GM10248 (cell line): ENCODE measurements around the gene IL1RAPL2.
A peak's percentile ranks its signal among the peaks of the same experiment; 100 is the strongest.

Experiments used
- CTCF ChIA-PET: fragments of 300-600 bp; sonication (Branson Sonifier 250); formaldehyde crosslinking; extraction: SDS; loops from one replicate; lab custom pipeline; 2021; ENCODE audit warnings: antibody characterized with exemption; lab: Yijun Ruan, JAX
- POLR2A ChIA-PET: fragments of 350-650 bp; sonication (Branson Sonifier 250); formaldehyde crosslinking; extraction: SDS; loops from one replicate; lab custom pipeline; 2020; ENCODE audit warnings: antibody characterized with exemption; lab: Yijun Ruan, JAX
- DNase-seq: peaks from one replicate; pipeline ENCODE4 v3.0.0; 2012; ENCODE audit errors: extremely low spot score
- TF ChIP-seq, protein P1 (sequence below): IDR thresholded peaks from 2 replicates; pipeline ENCODE4 v1.5.1; 2012; ENCODE audit warnings: mild to moderate bottlenecking, low read depth; ENCODE audit errors: extremely low read depth, missing control alignments, control extremely low read depth

The IL1RAPL2 gene

DNA sequence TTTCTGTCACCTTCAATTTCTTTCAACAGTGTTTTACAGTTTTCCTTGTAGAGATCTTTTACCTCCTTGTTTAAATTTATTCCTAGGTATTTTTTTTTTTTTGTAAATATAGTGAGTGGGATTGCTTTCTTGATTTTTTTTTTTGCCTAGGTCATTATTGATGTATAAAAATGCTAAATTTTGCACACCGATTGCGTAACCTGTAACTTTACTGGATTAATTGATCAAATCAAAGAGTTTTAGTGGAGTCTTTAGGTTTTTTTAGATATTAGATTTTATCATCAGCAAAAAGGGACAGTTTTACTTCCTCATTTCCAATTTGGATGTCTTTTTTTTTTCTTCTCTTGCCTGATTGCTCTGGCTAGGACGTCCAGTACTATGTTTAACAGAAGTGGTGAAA lies 613.6 kb downstream of the IL1RAPL2 start:
- TF ChIP-seq, protein P1, sequence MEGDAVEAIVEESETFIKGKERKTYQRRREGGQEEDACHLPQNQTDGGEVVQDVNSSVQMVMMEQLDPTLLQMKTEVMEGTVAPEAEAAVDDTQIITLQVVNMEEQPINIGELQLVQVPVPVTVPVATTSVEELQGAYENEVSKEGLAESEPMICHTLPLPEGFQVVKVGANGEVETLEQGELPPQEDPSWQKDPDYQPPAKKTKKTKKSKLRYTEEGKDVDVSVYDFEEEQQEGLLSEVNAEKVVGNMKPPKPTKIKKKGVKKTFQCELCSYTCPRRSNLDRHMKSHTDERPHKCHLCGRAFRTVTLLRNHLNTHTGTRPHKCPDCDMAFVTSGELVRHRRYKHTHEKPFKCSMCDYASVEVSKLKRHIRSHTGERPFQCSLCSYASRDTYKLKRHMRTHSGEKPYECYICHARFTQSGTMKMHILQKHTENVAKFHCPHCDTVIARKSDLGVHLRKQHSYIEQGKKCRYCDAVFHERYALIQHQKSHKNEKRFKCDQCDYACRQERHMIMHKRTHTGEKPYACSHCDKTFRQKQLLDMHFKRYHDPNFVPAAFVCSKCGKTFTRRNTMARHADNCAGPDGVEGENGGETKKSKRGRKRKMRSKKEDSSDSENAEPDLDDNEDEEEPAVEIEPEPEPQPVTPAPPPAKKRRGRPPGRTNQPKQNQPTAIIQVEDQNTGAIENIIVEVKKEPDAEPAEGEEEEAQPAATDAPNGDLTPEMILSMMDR = no peak
- DNase-seq = no peak
- ChIA-PET CTCF (no interaction called here), POLR2A (interaction anchor here (0.8 kb wide), 1 partner anchor 11 kb away, joined by 5 read pairs; no protein-coding TSS in a partner anchor)

DNA sequence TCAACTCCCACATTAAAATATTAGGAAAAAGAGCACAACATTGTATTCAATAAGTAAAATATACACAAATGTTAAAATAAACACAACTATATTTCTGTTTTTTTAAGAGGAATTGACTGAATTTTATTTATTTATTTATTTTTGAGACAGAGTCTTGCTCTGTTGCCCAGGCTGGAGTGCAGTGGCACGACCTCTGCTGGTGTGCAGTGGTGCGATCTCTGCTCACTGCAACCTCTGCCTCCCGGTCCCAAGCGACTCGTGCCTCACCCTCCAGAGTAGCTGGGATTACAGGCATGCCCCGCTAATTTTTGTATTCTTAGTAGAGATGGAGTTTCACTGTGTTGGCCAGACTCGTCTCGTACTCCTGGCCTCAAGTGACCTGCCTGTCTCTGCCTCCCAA lies 623.1 kb downstream of the IL1RAPL2 start:
- POLR2A ChIA-PET = no interaction called here
- TF ChIP-seq, protein P1 = no peak
- DNase-seq = no peak
- CTCF ChIA-PET = interaction anchor here (1.5 to 1.6 kb wide), 2 partner anchors 8 to 38 kb away, joined by 4 to 5 read pairs; no protein-coding TSS in a partner anchor

DNA sequence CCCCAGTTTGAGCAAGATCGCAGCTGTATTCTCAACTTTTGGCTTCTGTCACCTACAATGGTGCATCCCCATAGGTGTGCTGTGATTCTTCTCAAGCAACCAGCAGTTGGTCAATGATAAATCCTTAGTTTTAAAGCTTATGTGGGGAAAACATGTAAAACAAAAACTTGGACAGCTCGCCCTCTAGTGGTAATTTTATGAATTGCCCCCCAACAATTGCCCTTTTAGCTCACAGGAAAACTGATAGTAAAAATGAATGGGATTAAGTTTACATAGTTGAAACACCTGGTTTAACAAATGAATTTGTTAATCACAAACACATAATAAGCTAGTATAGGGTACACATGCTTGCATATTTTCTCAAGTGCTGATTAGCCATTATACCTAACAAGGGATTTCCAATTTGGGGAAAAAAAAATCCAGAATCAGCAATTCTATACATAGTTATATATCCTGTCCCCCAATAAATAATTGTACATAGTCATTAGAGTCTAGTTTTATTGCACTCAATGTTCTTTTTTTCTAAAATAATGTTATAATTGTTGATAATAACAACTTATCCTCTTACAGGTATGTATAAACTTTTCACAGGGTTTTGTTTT lies 624.4 kb downstream of the IL1RAPL2 start:
- TF ChIP-seq, protein P1 = peak; percentile 47
- DNase-seq = peak; percentile 16
- ChIA-PET POLR2A (interaction anchor here (0.5 kb wide), 1 partner anchor 11 kb away, joined by 5 read pairs; no protein-coding TSS in a partner anchor), CTCF (interaction anchor here (1.0 to 1.9 kb wide), 8 partner anchors 15 to 59 kb away, joined by 4 to 11 read pairs (median 4); no protein-coding TSS in a partner anchor)

DNA sequence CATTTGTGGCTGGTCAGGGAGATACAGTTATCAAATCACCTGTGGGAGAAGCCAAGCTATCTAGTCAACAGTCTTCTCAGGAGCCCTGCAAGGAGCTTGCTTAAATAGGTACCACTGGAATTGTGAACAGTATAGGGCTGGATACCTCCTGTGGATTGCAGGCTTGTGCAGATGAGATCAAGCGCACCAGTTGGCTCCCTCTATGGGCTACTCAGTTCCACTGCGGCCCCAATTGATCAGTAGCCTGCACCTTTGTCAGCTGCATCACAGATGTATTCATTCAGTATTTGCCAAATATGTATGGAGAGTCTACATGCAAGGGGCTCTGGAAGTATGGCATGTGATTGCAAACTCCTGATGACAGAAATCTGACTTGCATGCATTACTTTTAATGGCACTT lies 625.9 kb downstream of the IL1RAPL2 start:
- peak; percentile 8 for DNase-seq
- CTCF ChIA-PET = interaction anchor here (1.2 kb wide), 1 partner anchor 16 kb away, joined by 3 read pairs; no protein-coding TSS in a partner anchor
- TF ChIP-seq, protein P1 = no peak
- POLR2A ChIA-PET = no interaction called here

DNA sequence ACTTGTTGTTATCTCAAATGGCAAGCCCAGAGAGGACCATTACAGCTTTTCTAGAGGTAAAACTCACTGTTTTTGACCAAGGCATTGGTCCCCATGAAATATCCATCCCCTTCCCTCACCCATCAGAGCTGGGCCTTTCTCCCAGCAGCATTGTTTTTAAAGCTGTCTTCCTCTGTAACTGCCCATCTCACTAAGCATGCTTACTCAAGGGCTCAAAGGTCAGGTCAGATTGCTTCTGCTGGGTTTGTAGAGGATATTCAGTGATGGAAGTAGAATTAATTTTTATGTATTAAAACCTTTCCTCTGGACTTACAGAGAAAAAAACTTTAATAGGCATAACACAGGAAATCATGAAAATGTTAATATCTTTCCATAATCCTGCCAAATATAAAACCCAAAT lies 643.4 kb downstream of the IL1RAPL2 start:
- POLR2A ChIA-PET = no interaction called here
- no peak for DNase-seq
- TF ChIP-seq, protein P1 = no peak
- CTCF ChIA-PET = no interaction called here

DNA sequence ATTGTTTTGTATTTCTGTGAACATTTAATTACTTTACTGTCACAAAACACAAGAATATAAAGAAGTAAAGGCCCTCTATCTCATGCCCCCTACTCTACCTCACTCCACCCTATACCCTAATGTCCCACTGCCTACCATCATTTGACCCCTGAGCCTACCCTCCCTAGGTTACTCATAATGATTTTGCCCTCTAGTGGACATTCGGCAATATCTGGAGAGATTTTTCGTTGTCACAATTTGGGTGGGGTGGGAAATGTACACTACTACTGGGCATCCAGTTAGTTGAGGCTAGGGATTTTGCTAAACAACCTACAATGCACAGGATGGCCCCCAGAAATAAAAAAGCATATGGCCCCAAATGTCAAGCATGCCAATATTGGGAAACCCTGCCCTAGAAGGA lies 644.3 kb downstream of the IL1RAPL2 start:
- TF ChIP-seq, protein P1 = no peak
- ChIA-PET POLR2A (no interaction called here), CTCF (interaction anchor here (2.4 kb wide), 1 partner anchor 20 kb away, joined by 11 read pairs; no protein-coding TSS in a partner anchor)
- no peak for DNase-seq
